ENCODE data around the gene PTGFRN.

PTGFRN gene

DNA sequence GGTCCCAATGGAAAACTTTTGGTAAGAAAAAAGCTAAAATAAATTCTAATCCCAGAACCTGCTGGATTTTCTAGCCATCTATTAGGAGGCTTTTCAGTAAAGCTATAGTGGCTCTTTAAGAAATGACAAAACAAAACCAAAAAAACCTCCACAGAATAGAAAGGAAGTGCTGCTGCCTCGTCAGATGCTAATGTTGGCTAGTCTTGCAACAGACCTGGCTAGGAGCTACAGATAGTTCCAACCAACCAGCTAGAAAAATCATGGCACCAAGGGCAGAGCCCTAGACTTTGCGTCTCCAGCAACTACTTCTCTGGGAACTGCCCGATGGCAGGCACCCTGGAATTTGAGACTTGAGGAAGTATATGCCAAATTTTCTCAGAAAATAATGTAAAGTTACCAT lies 99.4 kb downstream of the PTGFRN start:
- DNase-seq: no peak

DNA sequence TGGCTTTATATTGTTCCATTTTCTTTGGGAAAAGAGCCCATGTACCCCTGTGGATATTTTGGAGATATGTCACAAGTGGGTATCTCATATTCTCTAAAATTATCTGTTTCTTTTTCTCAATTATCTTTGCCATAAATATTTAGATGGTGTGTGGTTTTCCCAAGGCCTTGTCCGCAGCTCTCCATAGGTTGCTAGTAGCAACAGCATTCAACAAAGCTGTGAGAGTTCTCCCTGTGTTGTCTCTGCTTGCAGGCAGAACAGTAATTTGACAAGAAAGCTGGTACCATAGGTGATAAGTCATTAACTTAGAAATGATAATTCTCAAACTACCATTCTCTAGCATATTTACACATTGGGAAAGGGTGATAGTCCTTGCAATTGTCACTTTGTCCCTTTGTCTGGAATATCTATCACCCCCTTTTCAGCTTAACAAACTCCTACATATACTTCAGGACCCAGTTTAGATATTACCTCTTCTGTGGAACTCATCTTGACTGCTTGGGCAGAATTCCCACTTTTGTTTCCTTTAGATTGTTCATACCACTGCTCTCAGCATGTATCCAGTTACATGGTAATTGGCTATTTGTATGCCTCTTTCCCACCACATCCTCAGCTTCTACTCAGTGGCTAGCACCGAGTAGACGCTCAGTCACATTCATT lies 100.7 kb downstream of the PTGFRN start:
- DNase-seq: no peak

DNA sequence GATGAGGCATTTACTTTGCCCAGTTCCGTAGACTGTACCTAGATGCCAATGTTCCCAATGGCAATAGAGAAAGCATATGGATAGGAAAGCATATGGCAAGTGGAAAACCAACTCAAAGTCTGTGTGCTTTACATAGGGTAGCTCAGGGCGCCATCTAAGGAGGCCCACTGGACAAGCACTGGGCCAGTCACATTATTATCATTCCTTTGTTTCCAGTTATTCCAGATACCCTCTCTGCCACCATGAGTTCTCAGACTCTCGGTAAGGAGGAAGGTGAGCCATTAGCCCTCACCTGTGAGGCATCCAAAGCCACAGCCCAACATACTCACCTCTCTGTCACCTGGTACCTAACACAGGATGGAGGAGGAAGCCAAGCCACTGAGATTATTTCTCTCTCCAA lies 101.6 kb downstream of the PTGFRN start:
- DNase-seq: no peak

DNA sequence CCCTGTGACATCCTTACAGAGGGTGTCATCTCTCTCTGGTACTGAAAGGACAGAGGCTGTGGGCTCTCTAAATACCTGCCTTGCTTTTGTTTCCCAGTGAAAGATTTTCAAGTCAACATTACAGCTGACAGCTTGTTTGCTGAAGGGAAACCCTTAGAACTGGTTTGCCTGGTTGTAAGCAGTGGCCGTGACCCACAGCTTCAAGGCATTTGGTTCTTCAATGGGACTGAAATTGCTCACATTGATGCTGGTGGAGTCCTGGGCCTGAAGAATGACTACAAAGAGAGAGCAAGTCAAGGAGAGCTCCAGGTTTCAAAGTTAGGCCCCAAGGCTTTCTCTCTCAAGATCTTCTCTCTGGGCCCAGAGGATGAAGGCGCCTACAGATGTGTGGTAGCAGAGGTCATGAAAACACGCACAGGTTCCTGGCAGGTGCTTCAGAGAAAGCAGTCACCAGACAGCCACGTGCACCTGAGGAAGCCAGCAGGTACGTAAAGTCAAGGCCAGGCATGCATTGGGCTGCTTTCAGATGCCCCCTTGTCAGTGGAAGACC lies 103.7 kb downstream of the PTGFRN start:
- DNase-seq: no peak

DNA sequence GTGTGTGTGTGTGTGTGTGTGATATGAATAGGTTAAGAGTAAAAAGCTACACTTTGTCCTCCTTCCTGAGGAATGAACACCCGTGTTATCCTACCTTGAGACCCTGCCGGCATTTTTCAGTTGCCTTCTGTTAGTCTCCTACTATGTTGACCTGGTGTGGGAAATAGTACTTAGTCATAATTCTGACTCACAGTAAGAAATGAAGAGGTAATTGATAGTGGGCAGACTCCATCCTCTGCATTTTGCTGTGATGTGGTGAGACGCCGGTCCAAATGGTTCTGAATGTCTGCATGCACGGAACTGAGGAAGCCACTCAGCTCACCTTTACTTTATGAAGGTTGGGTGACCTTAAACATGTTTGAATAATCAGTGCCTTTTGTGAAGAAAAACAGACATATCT lies 104.5 kb downstream of the PTGFRN start:
- no peak for DNase-seq

DNA sequence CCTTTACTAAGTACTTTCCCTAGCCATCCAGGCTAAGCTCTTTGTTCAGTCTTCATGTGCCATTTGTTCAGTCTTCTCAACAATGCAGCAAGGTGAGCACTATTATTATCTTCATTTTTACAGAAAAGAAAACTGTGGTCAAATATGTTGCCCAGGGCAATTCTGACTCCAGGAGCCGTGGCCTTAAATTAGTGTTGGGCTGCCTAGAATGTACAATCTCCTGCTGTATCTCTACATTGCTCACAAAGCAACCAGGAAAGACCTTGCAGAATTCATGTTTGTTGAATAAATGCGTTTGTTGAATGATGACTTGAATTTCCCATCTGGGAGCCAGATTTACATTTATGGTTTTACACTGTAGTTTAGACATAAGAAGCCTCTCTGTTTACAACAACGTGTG lies 106.0 kb downstream of the PTGFRN start:
- DNase-seq: no peak

DNA sequence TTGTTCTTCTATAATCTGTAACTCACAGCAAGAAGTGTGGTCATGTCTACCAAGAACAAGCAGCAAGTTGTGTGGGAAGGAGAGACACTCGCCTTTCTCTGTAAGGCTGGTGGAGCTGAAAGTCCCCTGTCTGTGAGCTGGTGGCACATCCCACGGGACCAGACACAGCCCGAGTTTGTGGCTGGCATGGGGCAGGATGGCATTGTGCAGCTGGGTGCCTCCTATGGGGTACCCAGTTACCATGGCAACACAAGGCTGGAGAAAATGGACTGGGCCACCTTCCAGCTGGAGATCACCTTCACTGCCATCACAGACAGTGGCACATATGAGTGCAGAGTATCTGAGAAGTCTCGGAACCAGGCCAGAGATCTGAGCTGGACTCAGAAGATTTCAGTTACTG lies 107.3 kb downstream of the PTGFRN start:
- peak; percentile 9 for DNase-seq

DNA sequence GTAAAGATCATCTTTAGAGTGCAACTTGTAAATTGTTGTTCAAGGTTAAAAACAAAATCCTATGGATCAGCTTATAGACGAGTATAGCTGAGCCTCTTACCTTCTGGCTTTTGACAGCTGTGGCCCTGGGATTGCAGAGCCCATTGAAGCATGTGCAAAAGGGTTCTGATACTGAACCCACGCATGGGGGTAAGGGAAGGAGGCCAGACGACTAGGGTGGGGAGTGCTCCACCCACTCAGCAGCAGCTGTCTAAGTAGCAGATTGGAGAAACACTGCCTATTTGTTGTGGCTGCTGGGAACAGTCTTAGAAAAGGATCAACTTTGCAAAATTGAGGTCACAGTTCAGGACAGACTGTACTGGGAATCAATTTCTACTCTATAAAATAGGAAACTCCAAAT lies 107.9 kb downstream of the PTGFRN start:
- DNase-seq: no peak

DNA sequence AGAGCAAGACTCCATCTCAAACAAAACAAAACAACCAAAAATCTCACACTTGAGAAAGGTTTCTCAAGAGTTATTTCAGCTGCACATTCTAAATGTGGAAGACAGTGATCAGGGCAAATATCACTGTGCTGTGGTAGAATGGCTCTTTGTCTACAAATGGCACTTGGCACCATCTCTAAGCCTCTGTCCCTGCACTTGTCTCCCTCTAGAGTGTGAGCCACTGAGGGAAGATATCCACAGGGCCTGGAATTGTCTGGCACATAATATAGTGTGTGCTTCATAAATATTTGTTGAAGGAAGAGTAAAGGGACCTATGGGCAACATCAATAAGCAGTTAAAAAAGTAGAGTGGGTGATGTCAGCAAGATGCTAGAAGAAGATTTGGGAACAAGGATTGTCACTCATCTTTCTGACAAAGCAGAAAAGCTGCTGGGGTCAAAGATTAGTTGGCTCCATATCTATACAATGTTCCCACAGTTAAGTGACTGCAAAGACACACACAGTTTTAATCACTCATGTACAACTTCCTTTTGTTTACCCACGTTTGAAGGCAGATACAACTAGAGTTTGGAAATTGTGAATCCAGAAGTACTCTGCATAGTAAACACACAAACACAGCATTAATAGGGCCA lies 110.9 kb downstream of the PTGFRN start:
- no peak for DNase-seq

DNA sequence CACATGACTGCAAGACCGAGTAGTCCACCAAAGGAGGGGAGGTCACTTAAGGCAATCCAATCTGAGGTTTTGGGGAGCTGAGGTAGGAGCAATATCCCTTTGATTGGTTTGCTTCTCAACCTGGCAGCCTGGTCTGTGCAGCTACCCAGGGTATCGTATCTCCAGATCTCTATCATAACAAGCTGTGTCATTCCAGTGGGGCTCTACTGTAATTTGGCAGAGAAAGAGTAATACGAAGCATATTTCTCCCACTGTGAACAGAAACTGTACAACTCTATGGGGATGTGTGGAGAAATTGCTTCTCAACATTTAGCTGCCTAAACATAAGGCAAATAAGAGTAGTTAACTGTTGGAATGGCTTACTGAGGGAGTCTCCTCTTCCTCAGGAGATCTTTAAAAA lies 112.4 kb downstream of the PTGFRN start:
- no peak for DNase-seq

DNA sequence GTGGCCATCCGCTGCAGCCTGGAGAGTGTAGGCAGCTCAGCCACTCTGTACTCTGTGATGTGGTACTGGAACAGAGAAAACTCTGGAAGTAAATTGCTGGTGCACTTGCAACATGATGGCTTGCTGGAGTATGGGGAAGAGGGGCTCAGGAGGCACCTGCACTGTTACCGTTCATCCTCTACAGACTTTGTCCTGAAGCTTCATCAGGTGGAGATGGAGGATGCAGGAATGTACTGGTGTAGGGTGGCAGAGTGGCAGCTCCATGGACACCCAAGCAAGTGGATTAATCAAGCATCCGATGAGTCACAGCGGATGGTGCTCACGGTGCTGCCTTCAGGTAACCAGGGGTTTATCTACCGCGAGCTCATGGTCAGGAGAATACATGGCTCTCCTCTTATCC lies 115.9 kb downstream of the PTGFRN start:
- no peak for DNase-seq

DNA sequence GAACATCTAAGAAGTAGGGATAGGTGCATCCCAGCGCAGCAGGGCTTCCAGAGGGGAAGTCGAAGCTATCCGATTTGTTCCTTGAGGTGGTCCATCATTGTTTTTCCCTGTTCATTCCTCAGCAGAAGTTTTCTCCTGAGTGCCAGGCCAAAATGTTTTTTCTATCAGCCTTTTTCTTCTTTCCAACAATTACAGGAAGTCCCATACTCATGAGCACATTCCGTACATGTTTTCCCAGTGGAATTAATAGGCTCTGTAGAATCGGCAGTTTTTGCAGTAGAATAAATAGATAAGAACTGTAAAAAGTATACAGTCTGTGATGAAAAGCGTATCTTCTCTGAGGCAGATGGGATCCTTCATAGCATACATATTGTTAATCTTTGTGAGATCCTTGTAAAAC lies 116.6 kb downstream of the PTGFRN start:
- no peak for DNase-seq

DNA sequence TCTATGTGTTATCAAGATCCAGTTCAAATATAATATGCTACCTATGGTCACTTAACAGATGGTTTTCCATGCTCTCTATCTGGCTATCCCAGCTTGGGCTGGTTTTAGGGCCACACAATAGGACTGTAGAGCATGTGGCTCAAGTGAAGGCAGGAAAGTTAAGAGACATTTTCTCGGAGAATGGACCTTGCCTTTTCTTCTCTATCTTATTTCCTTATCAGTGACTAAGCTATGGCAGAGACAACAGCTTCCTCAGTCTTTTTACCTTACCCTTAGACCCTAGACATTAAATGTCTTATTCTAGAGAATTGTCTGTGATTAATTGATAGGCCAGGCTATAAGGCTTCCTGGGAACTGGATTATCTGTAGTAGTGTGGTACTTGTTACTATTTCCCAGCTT lies 120.0 kb downstream of the PTGFRN start:
- DNase-seq: no peak

DNA sequence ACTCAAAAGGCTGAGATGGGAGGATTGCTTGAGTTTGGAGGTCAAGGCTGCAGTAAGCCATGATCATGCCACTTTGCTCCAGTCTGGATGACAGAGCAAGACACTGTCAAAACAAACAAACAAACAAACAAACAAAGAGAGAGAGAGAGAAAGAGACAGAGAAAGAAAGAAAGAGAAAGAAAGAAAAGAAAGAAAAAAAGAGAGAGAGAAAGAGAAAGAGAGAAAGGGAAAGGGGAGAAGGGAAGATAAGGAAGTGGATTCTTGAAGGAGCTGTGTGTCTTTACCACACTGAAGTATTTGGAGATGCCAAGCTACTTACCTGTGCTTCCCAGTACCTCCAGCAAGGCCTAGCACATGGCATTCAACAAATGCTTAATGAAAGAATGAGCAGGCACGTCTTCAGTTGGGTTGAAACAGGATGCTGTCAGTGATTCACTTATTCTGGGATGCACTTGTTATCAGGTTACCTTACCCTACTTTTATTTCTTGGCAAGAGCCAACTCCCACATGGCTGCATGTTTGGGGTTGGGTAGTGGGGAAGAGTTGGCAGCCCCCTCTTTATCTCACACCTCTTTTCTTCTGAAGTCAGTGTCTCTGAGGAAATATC lies 120.7 kb downstream of the PTGFRN start:
- DNase-seq: no peak

DNA sequence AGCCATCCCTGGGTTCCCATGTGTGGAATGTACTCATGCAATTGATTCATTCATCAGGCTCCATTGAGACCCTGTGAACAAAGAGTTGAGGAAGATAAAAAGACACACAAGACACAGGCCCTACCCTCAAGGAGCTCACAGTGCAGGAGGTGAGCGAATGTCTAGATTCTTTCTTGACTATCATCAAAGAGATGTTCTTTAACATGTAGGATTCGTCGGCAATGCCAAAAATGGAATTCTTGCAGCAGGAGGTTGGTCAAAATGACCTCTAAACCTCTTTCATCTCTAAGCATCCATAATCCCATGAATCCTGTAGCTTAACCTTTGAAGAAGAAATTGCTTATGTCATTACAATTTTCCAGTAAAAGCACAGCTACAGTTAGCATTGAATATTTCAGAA lies 122.5 kb downstream of the PTGFRN start:
- no peak for DNase-seq

DNA sequence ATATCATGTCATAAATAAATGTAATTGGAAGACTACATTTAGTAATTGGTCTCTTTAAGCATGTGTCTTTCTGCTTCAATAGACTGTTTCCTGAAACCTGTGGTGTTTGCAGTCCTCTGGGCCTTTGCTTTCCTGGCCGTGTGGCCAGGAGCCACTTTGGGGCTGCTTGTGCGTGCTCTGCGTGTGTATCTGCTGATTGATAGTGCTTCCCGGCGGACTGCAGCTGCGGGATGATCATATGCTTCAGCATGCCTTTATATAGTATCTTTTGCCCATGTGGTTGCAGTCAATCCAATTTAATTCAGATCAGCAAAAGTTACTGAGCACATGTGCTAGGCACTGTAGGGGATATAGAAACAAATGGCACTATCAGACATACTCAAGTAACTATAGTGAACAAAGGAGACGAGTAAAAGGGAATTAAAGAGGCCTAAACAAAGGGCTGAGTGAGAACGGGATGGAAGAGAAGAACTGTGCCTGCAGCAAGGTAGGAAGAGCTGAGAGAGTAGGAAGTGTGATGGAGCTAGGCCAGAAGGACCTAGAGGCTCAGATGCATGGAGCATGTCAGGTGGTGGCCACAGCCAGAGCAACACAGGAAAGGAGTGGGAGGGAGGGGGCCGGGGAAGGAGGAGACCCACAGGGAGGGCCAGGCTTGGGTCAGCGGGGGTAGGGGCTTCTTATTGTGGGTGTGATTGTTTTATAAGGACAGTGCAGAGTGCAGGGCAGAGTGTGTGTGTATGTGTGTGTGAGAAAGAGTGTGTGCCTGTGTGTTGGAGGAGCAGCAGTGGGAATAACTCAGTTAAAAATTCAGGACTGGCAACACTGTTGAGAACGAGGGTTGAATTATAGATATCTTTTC lies 123.2 kb downstream of the PTGFRN start:
- no peak for DNase-seq

DNA sequence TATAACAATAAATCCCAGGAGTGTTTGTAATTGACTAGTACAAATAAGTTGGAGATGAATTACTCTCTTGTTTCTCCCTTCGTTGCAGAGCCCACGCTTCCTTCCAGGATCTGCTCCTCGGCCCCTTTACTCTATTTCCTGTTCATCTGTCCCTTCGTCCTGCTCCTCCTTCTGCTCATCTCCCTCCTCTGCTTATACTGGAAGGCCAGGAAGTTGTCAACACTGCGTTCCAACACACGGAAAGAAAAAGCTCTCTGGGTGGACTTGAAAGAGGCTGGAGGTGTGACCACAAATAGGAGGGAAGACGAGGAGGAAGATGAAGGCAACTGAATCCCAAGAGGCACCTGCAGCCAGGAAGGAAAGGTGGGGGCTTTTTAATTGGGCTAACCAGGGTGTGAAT lies 124.1 kb downstream of the PTGFRN start:
- no peak for DNase-seq

DNA sequence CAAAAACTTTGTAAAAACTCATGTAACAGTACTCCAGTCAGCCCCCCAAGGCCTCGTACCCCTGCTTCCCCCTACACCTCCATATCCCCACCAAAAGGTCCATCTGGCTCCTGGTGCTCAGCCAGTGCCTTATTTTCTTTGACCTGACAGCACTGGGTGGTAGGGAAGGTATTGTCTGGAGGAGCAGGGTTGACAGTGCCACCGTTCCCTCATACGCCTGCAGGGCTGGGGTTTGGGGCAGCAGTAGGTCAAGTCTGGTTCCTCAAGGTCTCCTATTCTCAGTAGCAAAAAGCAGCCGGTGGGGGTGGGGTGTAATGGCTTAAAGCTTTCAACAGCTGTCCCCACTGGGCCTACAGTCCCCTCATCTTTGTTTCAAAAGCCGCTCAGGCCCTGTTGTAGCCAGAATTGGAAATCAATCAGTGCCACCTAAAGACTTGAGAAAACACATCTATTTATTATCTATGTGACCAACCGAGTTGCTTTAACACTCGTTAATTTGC lies 125.1 kb downstream of the PTGFRN start:
- no peak for DNase-seq

DNA sequence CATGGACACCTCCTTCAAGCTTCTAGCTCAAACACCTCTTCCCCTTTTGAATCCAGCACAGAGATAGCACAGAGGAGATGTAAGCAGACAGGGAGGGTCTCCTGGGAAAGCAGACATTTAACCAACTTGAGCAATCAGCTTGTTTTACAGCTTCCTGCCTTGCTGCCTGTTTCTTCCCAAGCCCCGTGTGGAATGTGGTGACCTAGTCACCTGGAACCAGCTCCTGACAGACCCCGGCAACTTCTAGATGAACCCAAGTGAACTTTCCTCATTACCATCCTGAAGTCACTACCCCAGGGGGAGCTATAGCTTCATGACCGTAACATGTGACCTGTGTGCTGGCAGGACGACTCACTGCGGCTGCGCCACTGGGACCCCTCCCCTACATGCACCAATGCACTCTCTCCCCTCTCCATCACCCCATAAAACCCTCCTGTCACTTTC lies 126.3 kb downstream of the PTGFRN start:
- DNase-seq: no peak

DNA sequence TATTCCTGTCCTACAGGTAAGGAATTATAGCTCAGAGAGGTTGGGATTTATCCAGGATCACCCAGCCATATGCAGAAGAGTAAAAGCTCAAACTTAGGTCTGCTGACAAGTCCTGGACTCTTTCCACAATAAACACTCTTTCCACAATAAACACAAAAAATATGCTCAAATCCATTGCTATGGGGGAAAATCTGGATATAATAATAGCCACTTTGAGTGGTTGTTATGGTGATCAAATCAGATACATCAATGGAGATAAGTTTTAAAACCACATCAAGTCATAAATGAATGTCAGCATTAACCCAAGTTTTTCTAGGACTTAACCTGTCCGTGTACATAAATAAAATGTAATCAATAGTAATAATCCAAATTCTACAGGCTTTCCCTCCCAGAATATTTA lies 128.1 kb downstream of the PTGFRN start:
- no peak for DNase-seq

DNA sequence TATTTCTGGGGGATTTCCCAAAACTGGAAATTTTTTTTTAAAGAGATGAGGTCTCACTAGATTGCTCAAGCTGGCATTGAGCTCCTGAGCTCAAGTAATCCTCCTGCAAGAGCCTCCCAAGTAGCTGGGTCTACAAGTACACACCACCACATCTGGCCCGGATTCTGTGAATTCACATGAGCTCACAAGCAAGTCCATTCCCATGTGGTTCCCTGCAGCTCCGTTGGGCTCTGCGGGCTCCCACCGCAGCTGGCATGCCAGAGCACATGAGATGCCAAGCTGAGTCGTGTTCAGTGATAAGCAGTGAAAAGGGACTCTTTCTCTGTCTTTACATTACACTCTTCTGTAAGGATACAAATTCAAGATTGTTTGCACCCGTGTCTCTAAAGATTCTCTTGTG lies 128.5 kb downstream of the PTGFRN start:
- DNase-seq: no peak

All from NCI-H1694 (cell line).